Cardiac muscle cell (in vitro differentiated cells and primary cell): ENCODE measurements around the gene VWDE. TPM values are rescaled to one million over a fixed set of nuclear protein-coding genes. Genes with fewer than 3 reads are reported as not detected.

ENCODE experiments used
- DNase-seq, 2 donors: peaks; one replicate each; pipeline versions ENCODE4 v3.0.0 to v3.0.0-alpha.2; 2010 to 2017; ENCODE audit warnings: low read depth in 1 of 2, low spot score in 1 of 2
- H3K27ac ChIP-seq: fragments of 200-600 bp; sonication (generic); 2 replicates; pipeline ENCODE4 v1.5.1; 2016
- H3K27me3 ChIP-seq: fragments of 200-600 bp; sonication (generic); 2 replicates; pipeline ENCODE4 v1.6.0; 2016; ENCODE audit warnings: control low read depth
- H3K36me3 ChIP-seq: fragments of 200-600 bp; sonication (generic); 2 replicates; pipeline ENCODE4 v1.5.1; 2016; ENCODE audit warnings: control low read depth
- H3K4me1 ChIP-seq: fragments of 200-600 bp; sonication (generic); 2 replicates; pipeline ENCODE4 v1.8.1; 2017; ENCODE audit warnings: low read depth, mild to moderate bottlenecking, mixed run types
- H3K4me3 ChIP-seq: fragments of 200-600 bp; sonication (generic); 2 replicates; pipeline ENCODE4 v1.5.1; 2016; ENCODE audit warnings: mild to moderate bottlenecking
- H3K9me3 ChIP-seq: fragments of 200-600 bp; sonication (generic); 2 replicates; pipeline ENCODE4 v1.5.1; 2017; ENCODE audit warnings: low read depth, mild to moderate bottlenecking, control low read depth
- polyA plus RNA-seq: library from polyadenylated mRNA; unstranded; fragments of >200 nt; fragmentation: Nextera tagmentation; extraction: Ambion mirVana; gene quantifications from 2 replicates; pipeline ENCODE4 v1.2.1, GENCODE V29; 2016
- total RNA-seq: library from RNA; depleted of rRNA; stranded (reverse); fragments of >200 nt; gene quantifications from 2 replicates; pipeline ENCODE4 v1.2.3, GENCODE V29; 2016
- TF ChIP-seq, protein P1 (sequence below): IDR thresholded peaks from 2 replicates; pipeline ENCODE4 v1.5.1; 2012; ENCODE audit warnings: low read depth, mild to moderate bottlenecking, low read length

Gene VWDE
- total and polyA plus RNA-seq, 2 experiments from 2014 or later = 51.5 to 95.8 TPM

DNA sequence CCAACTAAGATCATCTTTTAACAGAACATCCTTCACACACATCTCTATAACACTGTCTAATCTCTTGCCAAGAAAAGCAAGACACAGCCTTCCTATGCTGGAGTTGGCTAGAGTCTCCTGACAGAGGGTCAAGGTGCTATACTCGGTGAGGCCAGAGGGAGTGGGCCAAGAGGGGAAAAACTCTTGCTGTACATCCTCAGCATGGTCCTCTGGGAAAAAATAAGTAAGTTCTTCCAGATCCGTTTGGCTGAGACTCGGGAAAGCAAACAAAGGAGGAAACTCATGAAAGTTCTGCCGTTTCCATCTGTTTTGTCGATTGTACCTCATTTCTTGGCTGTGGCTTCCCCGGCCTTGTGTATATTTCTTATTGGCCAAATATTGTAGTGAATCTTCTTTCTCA, 33.9 kb downstream of the VWDE start:
- H3K4me3 ChIP-seq = no peak overlapping the region
- H3K4me1 ChIP-seq = no peaks in the 10 kb centered on the region
- TF ChIP-seq, protein P1, sequence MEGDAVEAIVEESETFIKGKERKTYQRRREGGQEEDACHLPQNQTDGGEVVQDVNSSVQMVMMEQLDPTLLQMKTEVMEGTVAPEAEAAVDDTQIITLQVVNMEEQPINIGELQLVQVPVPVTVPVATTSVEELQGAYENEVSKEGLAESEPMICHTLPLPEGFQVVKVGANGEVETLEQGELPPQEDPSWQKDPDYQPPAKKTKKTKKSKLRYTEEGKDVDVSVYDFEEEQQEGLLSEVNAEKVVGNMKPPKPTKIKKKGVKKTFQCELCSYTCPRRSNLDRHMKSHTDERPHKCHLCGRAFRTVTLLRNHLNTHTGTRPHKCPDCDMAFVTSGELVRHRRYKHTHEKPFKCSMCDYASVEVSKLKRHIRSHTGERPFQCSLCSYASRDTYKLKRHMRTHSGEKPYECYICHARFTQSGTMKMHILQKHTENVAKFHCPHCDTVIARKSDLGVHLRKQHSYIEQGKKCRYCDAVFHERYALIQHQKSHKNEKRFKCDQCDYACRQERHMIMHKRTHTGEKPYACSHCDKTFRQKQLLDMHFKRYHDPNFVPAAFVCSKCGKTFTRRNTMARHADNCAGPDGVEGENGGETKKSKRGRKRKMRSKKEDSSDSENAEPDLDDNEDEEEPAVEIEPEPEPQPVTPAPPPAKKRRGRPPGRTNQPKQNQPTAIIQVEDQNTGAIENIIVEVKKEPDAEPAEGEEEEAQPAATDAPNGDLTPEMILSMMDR = no peak
- no peak for DNase-seq
- H3K9me3 ChIP-seq = no peaks in the 10 kb centered on the region
- H3K36me3 ChIP-seq = peaks cover 53% of the 10 kb centered on the region
- H3K27ac ChIP-seq = peak overlapping the region; percentile 48
- no peaks in the 10 kb centered on the region for H3K27me3 ChIP-seq

DNA sequence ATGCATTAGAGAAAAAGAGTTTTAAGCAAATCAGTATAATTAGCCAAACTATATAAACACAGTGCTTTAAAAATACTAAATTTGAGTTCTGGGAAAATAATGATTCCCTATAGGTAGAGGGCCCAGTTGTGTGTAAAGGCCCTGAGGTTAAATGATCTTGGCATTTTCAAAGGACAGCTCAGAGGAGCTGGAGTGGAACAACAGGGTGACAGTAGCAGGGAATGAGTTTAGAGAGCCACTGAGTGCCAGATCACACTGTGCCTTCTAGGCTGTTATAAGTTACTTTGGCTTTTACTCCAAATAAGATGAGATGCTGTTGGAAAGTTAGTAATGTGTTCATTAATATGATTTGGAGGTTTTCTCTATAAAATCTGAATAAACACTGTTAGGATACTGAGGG, 34.6 kb downstream of the VWDE start:
- Histone ChIP-seq H3K36me3 (peaks cover 48% of the 10 kb centered on the region), H3K27me3 (no peaks in the 10 kb centered on the region), H3K27ac (peak overlapping the region; percentile 48), H3K9me3 (no peaks in the 10 kb centered on the region), H3K4me1 (no peaks in the 10 kb centered on the region), H3K4me3 (no peak overlapping the region)
- TF ChIP-seq, protein P1 = no peak
- no peak for DNase-seq

DNA sequence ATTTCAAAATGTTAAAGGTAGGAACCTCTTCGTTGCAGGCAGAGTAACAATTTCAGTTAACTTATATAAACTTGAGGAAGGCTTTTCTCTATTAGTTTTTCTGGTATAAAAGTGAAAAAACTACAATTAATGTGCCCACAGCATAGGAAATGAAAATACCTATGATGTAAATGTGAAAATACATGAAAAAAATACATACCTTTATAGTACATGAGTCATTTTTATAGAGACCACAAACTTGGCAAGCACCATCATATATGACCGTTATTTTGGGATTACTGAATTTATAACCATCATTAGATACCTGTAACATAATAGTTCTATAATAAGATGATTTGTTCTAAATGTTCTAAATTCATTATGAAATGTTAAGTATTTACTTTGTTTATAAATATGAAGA, 42.7 kb downstream of the VWDE start:
- Histone ChIP-seq H3K36me3 (peaks cover 45% of the 10 kb centered on the region), H3K9me3 (no peaks in the 10 kb centered on the region), H3K27me3 (no peaks in the 10 kb centered on the region), H3K27ac (peak overlapping the region; percentile 32), H3K4me3 (no peak overlapping the region), H3K4me1 (peaks cover 13% of the 10 kb centered on the region)
- TF ChIP-seq, protein P1 = no peak
- no peak for DNase-seq

DNA sequence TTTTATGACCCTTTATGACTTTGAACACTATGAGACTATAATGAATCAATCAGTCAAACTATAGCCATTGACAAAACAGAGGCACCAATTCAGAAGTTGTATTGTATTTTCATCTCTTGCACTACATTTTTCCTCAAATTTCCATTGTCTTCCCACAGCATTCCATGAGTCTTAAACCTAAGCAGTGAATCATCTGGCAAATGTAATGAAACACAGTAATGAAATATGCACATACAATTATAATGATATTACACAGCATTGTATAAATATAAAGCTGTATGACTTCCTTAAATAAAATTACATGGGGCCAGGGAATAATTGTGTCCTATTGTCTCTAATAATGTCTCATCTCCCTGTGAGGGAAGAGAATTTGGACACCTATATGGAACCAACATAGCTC, 45.0 kb downstream of the VWDE start:
- Histone ChIP-seq H3K4me1 (peaks cover 13% of the 10 kb centered on the region), H3K36me3 (peaks cover 61% of the 10 kb centered on the region), H3K4me3 (no peak overlapping the region), H3K27ac (no peak overlapping the region), H3K9me3 (no peaks in the 10 kb centered on the region), H3K27me3 (no peaks in the 10 kb centered on the region)
- no peak for DNase-seq
- TF ChIP-seq, protein P1 = no peak

DNA sequence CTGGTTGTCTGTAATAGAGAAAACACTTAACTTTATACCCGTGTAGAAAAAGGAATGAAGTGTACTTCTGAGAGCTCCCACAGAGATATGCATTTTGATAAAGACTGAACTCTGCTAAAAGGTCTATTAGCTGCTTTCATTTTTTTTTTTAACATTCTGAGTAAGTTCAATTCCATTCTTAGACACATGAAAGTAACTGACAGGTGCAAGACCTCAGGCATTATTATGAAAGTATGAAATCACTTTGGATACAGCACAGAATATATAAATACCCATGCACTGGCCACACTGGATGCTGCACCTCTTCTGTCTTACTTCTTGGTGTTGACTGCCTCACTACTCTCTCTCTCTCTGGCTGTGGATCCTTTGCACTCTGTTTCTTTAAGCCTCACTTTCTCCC, 46.2 kb downstream of the VWDE start:
- Histone ChIP-seq H3K4me3 (no peak overlapping the region), H3K36me3 (peaks cover 58% of the 10 kb centered on the region), H3K4me1 (peaks cover 13% of the 10 kb centered on the region), H3K9me3 (no peaks in the 10 kb centered on the region), H3K27me3 (no peaks in the 10 kb centered on the region), H3K27ac (peak overlapping the region; percentile 11)
- DNase-seq = no peak
- TF ChIP-seq, protein P1 = no peak

DNA sequence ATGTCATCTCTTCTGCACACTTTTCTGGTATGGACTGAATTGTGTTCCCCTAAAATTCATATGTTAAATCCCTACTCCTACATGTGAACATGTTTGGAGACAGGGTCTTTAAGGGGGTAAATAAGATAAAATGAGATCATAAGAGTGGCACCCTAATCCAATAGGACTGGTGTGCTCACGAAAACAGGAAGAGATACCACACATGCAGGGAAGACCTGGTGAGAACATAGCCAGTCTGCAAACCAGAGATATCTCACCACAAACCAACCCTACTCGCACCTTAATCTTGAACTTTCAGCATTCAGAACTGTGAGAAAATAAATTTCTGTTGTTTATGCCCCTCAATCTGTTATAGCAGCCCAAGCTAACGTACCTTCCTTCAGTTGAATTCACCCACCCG, 51.8 kb downstream of the VWDE start:
- H3K4me3 ChIP-seq = no peak overlapping the region
- no peaks in the 10 kb centered on the region for H3K9me3 ChIP-seq
- no peaks in the 10 kb centered on the region for H3K27me3 ChIP-seq
- H3K36me3 ChIP-seq = peaks cover 49% of the 10 kb centered on the region
- peak overlapping the region; percentile 56 for H3K27ac ChIP-seq
- TF ChIP-seq, protein P1 = no peak
- H3K4me1 ChIP-seq = no peaks in the 10 kb centered on the region
- DNase-seq = no peak
